ENCODE measurements around the gene ZNF385B. TPM values are rescaled to one million over a fixed set of nuclear protein-coding genes. Genes with fewer than 3 reads are reported as not detected.

The ZNF385B gene
- total RNA-seq, 3 donors from 2014 or later (not counting 1 experiment from before 2014, with no cell fraction given) = 0.54 TPM; not detected in 2

- no peak overlapping the region for H3K4me3 Mint-ChIP-seq
- H3K27me3 ChIP-seq (ENCODE audit: control insufficient read depth, insufficient read depth, low read length) = no peaks in the 10 kb centered on the region
- H3K27me3 Mint-ChIP-seq (ENCODE audit: low read depth in 2 of 2) = peaks cover 0 to 3% of the 10 kb centered on the region in 2 donors
- no peak overlapping the region for H3K27ac ChIP-seq (ENCODE audit: low read length)
- no peaks in the 10 kb centered on the region for H3K36me3 Mint-ChIP-seq
- H3K4me1 Mint-ChIP-seq = no peaks in the 10 kb centered on the region
- no peaks in the 10 kb centered on the region for H3K4me1 ChIP-seq (ENCODE audit: control insufficient read depth, insufficient read depth, low read length)
- peaks cover 5 to 7% of the 10 kb centered on the region in 2 donors for H3K9me3 Mint-ChIP-seq
- H3K27ac Mint-ChIP-seq = no peak overlapping the region
- no peak overlapping the region for H3K4me3 ChIP-seq (ENCODE audit: low read length)
- 83% methylated on average over 1 of the region's 1 CpG for WGBS (ENCODE audit: insufficient coverage)
- no peak for TF ChIP-seq CTCF (IDR thresholded peaks at IDR 0.05)
- ATAC-seq (no peak), DNase-seq (no peak)
- intact Hi-C loops (cut with micrococcal nuclease) = no loop called here
- H3K9me3 ChIP-seq (ENCODE audit: control insufficient read depth, insufficient read depth, low read length) = no peaks in the 10 kb centered on the region
- H3K36me3 ChIP-seq (ENCODE audit: control insufficient read depth, insufficient read depth, low read length) = no peaks in the 10 kb centered on the region
Measured at GRCh38 chr2:179512281-179513035, 349.0 kb downstream of the ZNF385B start.

DNA sequence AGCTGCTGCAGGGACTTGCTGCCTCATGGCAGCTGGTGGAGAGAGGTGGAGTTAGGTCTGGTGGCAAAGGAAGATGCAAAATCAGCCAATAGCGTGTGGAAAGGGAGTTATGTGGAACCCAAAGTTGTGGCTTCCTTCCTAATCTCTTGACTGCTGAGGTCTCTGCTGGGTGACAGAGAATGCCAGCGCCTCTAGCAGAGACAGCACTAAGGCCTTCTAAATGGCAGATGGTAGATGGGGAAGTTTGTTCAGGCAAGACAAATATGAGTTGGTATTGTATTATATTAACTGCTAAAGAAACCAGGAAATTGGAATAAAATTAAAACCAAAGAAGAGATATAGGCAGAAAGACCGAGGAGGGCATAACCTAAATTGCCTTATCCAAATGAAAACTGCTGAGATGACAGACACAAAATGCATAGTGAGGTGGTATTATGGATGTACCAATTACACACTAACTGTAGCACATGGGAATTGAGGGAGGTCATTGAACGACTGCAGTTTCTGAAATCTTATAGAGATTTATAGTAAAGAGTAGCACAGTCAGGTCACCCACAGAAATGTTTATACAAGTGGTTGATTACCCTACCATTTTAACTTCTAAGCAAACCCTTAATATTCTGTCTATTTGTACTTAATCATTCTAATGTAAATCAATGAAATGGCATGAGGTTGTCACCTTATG lies 350.2 kb downstream of the ZNF385B start:
- ATAC-seq (no peak), DNase-seq (no peak)
- Histone ChIP-seq H3K27ac (ENCODE audit: low read length) (no peak overlapping the region), H3K4me1 (ENCODE audit: control insufficient read depth, insufficient read depth, low read length) (no peaks in the 10 kb centered on the region), H3K27me3 (ENCODE audit: control insufficient read depth, insufficient read depth, low read length) (no peaks in the 10 kb centered on the region), H3K36me3 (ENCODE audit: control insufficient read depth, insufficient read depth, low read length) (no peaks in the 10 kb centered on the region), H3K4me3 (ENCODE audit: low read length) (no peak overlapping the region), H3K9me3 (ENCODE audit: control insufficient read depth, insufficient read depth, low read length) (no peaks in the 10 kb centered on the region)
- Mint-ChIP-seq H3K4me3 (no peak overlapping the region), H3K9me3 (peaks cover 5 to 7% of the 10 kb centered on the region in 2 donors), H3K27me3 (ENCODE audit: low read depth in 2 of 2) (peaks cover 0 to 3% of the 10 kb centered on the region in 2 donors), H3K27ac (no peak overlapping the region), H3K4me1 (no peaks in the 10 kb centered on the region), H3K36me3 (no peaks in the 10 kb centered on the region)
- WGBS (ENCODE audit: insufficient coverage) = 62% methylated on average over 3 of the region's 4 CpGs
- TF ChIP-seq CTCF (IDR thresholded peaks at IDR 0.05) = no peak
- intact Hi-C loops (cut with micrococcal nuclease) = no loop called here

DNA sequence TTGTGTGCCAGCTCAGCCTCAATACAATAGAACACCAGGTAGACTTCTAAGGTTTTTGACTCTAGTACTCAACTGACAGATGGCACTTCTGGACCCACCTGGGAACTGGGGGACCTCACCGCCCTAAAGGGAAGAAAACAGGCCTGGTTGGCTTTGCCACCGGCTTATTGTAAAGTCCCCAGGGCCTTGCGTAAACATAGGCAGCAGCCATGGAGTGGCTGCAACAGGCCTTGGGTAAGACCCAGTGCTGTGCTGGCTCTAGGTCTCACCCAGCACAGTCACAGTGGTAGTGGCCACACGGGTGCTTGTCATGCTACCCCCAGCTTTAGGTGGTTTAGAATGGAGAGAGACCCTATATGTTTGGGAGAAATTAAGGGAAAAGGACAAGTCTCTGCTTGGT lies 366.1 kb downstream of the ZNF385B start:
- WGBS (ENCODE audit: insufficient coverage) = 91% methylated on average over 4 of the region's 4 CpGs
- Mint-ChIP-seq H3K36me3 (no peaks in the 10 kb centered on the region), H3K9me3 (peaks cover 4 to 8% of the 10 kb centered on the region in 2 donors), H3K27me3 (ENCODE audit: low read depth in 2 of 2) (no peaks in the 10 kb centered on the region), H3K4me3 (no peak overlapping the region), H3K27ac (no peak overlapping the region), H3K4me1 (no peaks in the 10 kb centered on the region)
- H3K27ac ChIP-seq (ENCODE audit: low read length) = no peak overlapping the region
- DNase-seq (no peak), ATAC-seq (no peak)
- no peaks in the 10 kb centered on the region for H3K4me1 ChIP-seq (ENCODE audit: control insufficient read depth, insufficient read depth, low read length)
- TF ChIP-seq CTCF (IDR thresholded peaks at IDR 0.05) = no peak
- H3K36me3 ChIP-seq (ENCODE audit: control insufficient read depth, insufficient read depth, low read length) = no peaks in the 10 kb centered on the region
- no peak overlapping the region for H3K4me3 ChIP-seq (ENCODE audit: low read length)
- intact Hi-C loops (cut with micrococcal nuclease) = no loop called here
- H3K9me3 ChIP-seq (ENCODE audit: control insufficient read depth, insufficient read depth, low read length) = peaks cover 12% of the 10 kb centered on the region
- H3K27me3 ChIP-seq (ENCODE audit: control insufficient read depth, insufficient read depth, low read length) = no peaks in the 10 kb centered on the region
